Neural cell (in vitro differentiated cells): ENCODE results near the gene ING4. TPM values are rescaled to one million over a fixed set of nuclear protein-coding genes. Genes with fewer than 3 reads are reported as not detected.

Experiments
- H2AFZ ChIP-seq: fragments of 200-600, 300-800 bp; sonication (generic), shearing (Covaris generic); 2 replicates; pipeline ENCODE4 v1.6.0; 2014; ENCODE audit warnings: low read depth, mild to moderate bottlenecking, antibody characterized with exemption, low read length, moderate library complexity
- H3F3A ChIP-seq: fragments of 200-600 bp; shearing (Covaris generic); 2 replicates; pipeline ENCODE4 v1.6.1; 2016; ENCODE audit warnings: mild to moderate bottlenecking, moderate library complexity, mixed read lengths, antibody characterized with exemption, low read length; ENCODE audit not compliant: insufficient read depth, poor library complexity, severe bottlenecking
- H3K27ac ChIP-seq: fragments of 200-600, 300-800 bp; sonication (generic), shearing (Covaris generic); 2 replicates; pipeline ENCODE4 v1.5.1; 2014; ENCODE audit warnings: mild to moderate bottlenecking, low read length, moderate library complexity
- H3K27me3 ChIP-seq: fragments of 300-800, 200-600 bp; sonication (generic), shearing (Covaris generic); 2 replicates; pipeline ENCODE4 v1.6.0; 2014; ENCODE audit warnings: mild to moderate bottlenecking, low read depth, low read length, moderate library complexity; ENCODE audit not compliant: insufficient read depth
- H3K36me3 ChIP-seq: fragments of 300-800, 200-600 bp; sonication (generic), shearing (Covaris generic); 2 replicates; pipeline ENCODE4 v1.5.1; 2014; ENCODE audit warnings: mild to moderate bottlenecking, antibody characterized with exemption, low read length, moderate library complexity; ENCODE audit not compliant: insufficient read depth
- H3K4me2 ChIP-seq: fragments of 300-800, 200-600 bp; sonication (generic), shearing (Covaris generic); 2 replicates; pipeline ENCODE4 v1.6.0; 2014; ENCODE audit warnings: mild to moderate bottlenecking, low read length
- H3K4me3 ChIP-seq: fragments of 300-800, 200-600 bp; sonication (generic), shearing (Covaris generic); 2 replicates; pipeline ENCODE4 v1.5.1; 2014; ENCODE audit warnings: mild to moderate bottlenecking, low read length, moderate library complexity
- H3K79me2 ChIP-seq: fragments of 200-600 bp; shearing (Covaris generic); replicated peaks from 2 replicates; pipeline ENCODE4 v1.6.0; 2014; ENCODE audit warnings: mild to moderate bottlenecking, low read length, moderate library complexity; ENCODE audit not compliant: insufficient read depth
- H3K9ac ChIP-seq: fragments of 300-800, 200-600 bp; sonication (generic), shearing (Covaris generic); 2 replicates; pipeline ENCODE4 v1.6.1; 2016; ENCODE audit warnings: mild to moderate bottlenecking, low read length, mixed read lengths
- H3K9me2 ChIP-seq: fragments of 200-600 bp; shearing (Covaris generic); 2 replicates; pipeline ENCODE4 v1.6.1; 2016; ENCODE audit warnings: mild to moderate bottlenecking, low read length, mixed read lengths; ENCODE audit not compliant: insufficient read depth
- H3K9me3 ChIP-seq: fragments of 200-600, 300-800 bp; sonication (generic), shearing (Covaris generic); 2 replicates; pipeline ENCODE4 v1.6.1; 2016; ENCODE audit warnings: mild to moderate bottlenecking, mixed run types, low read length, moderate library complexity, mixed read lengths
- H4K20me1 ChIP-seq: fragments of 200-600 bp; shearing (Covaris generic); 2 replicates; pipeline ENCODE4 v1.6.1; 2016; ENCODE audit warnings: mild to moderate bottlenecking, mixed run types; ENCODE audit not compliant: insufficient read depth
- EP300 ChIP-seq: fragments of 450-650 bp; conservative IDR thresholded peaks from 2 replicates; pipeline ENCODE4 v1.6.1; 2014; ENCODE audit warnings: antibody characterized with exemption, mild to moderate bottlenecking, moderate library complexity; ENCODE audit not compliant: poor library complexity, severe bottlenecking
- EZH2 ChIP-seq: fragments of 200-600, 300-800 bp; shearing (Covaris generic), sonication (generic); IDR thresholded peaks from 2 replicates; pipeline ENCODE4 v1.6.1; 2014; ENCODE audit warnings: antibody characterized with exemption, low read length, borderline replicate concordance, mild to moderate bottlenecking; ENCODE audit not compliant: insufficient read depth, poor library complexity, severe bottlenecking
- MXI1 ChIP-seq: fragments of 450-650 bp; conservative IDR thresholded peaks from 2 replicates; pipeline ENCODE4 v1.6.1; 2014; ENCODE audit warnings: antibody characterized with exemption, mild to moderate bottlenecking; ENCODE audit not compliant: poor library complexity, severe bottlenecking
- POLR2AphosphoS5 ChIP-seq: IDR thresholded peaks from 2 replicates; pipeline ENCODE4 v1.6.1; 2012
- RAD21 ChIP-seq: fragments of 450-650 bp; conservative IDR thresholded peaks from 2 replicates; pipeline ENCODE4 v1.6.1; 2014; ENCODE audit warnings: antibody characterized with exemption, mild to moderate bottlenecking, moderate library complexity
- REST ChIP-seq: IDR thresholded peaks from 2 replicates; pipeline ENCODE4 v1.6.1; 2012; ENCODE audit warnings: borderline replicate concordance
- SMC3 ChIP-seq: fragments of 450-650 bp; conservative IDR thresholded peaks from 2 replicates; pipeline ENCODE4 v1.6.1; 2014; ENCODE audit warnings: antibody characterized with exemption, mild to moderate bottlenecking, moderate library complexity; ENCODE audit not compliant: poor library complexity
- TAF1 ChIP-seq: IDR thresholded peaks from 2 replicates; pipeline ENCODE4 v1.6.1; 2012; ENCODE audit warnings: low read depth
- polyA plus RNA-seq: library from polyadenylated mRNA; depleted of rRNA; stranded (reverse); fragments of >200 nt; gene quantifications from 2 replicates; pipeline ENCODE4 v1.2.3, GENCODE V29; 2014
- TF ChIP-seq, protein P1 (sequence below): fragments of 450-650 bp; IDR thresholded peaks from 2 replicates; pipeline ENCODE4 v1.5.1; 2014; ENCODE audit warnings: antibody characterized with exemption, mild to moderate bottlenecking, moderate library complexity; ENCODE audit not compliant: poor library complexity, severe bottlenecking

The ING4 gene
- polyA plus RNA-seq, 1 donor from 2014 or later = 540 TPM

GRCh38 chr12:6631549-6631961 is 31.4 kb downstream of the ING4 start:
- Histone ChIP-seq H3K27me3 (no peaks in the 10 kb centered on the region), H3K4me3 (no peak overlapping the region), H2AFZ (no peak overlapping the region), H3K79me2 (no peaks in the 10 kb centered on the region), H3F3A (no peaks in the 10 kb centered on the region), H3K4me2 (no peak overlapping the region), H3K27ac (no peak overlapping the region), H3K9me3 (no peaks in the 10 kb centered on the region), H3K9me2 (no peaks in the 10 kb centered on the region), H4K20me1 (no peaks in the 10 kb centered on the region), H3K9ac (no peak overlapping the region), H3K36me3 (no peaks in the 10 kb centered on the region)
- TF ChIP-seq EZH2 (no peak), TAF1 (no peak), SMC3 (no peak), REST (no peak), MXI1 (no peak), RAD21 (no peak), EP300 (no peak), POLR2AphosphoS5 (no peak)
- TF ChIP-seq, protein P1, sequence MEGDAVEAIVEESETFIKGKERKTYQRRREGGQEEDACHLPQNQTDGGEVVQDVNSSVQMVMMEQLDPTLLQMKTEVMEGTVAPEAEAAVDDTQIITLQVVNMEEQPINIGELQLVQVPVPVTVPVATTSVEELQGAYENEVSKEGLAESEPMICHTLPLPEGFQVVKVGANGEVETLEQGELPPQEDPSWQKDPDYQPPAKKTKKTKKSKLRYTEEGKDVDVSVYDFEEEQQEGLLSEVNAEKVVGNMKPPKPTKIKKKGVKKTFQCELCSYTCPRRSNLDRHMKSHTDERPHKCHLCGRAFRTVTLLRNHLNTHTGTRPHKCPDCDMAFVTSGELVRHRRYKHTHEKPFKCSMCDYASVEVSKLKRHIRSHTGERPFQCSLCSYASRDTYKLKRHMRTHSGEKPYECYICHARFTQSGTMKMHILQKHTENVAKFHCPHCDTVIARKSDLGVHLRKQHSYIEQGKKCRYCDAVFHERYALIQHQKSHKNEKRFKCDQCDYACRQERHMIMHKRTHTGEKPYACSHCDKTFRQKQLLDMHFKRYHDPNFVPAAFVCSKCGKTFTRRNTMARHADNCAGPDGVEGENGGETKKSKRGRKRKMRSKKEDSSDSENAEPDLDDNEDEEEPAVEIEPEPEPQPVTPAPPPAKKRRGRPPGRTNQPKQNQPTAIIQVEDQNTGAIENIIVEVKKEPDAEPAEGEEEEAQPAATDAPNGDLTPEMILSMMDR = no peak

- TF ChIP-seq REST (no peak), EZH2 (no peak), SMC3 (no peak), POLR2AphosphoS5 (no peak), MXI1 (no peak), RAD21 (no peak), EP300 (no peak), TAF1 (no peak)
- TF ChIP-seq, protein P1 = no peak
- Histone ChIP-seq H3K4me2 (no peak overlapping the region), H3K4me3 (no peak overlapping the region)
Measured at GRCh38 chr12:6630736-6631135, 32.2 kb downstream of the ING4 start.

More at GRCh38 chr12:6630736-6631135, 32.2 kb downstream of the ING4 start:
- Histone ChIP-seq H3K27ac (no peak overlapping the region), H2AFZ (no peak overlapping the region), H3K9ac (no peak overlapping the region), H3K27me3 (no peaks in the 10 kb centered on the region), H4K20me1 (no peaks in the 10 kb centered on the region), H3K9me3 (no peaks in the 10 kb centered on the region), H3K36me3 (no peaks in the 10 kb centered on the region), H3K9me2 (no peaks in the 10 kb centered on the region), H3F3A (no peaks in the 10 kb centered on the region), H3K79me2 (no peaks in the 10 kb centered on the region)
